H9 (cell line): ENCODE data around the gene MRPL9. TPM values are rescaled to one million over a fixed set of nuclear protein-coding genes. Genes with fewer than 3 reads are reported as not detected.
A peak's percentile ranks its signal among the peaks of the same experiment; 100 is the strongest.

ENCODE experiments used
- DNase-seq: peaks from one replicate; pipeline ENCODE4 v3.0.0-alpha.2; 2017
- H2AFZ ChIP-seq: one replicate; pipeline ENCODE4 v1.6.1; 2013; ENCODE audit warnings: mild to moderate bottlenecking, low read length, control low read depth, moderate library complexity
- H2AK5ac ChIP-seq: 2 replicates; pipeline ENCODE4 v1.6.1; 2013; ENCODE audit warnings: low read length, control low read depth, mixed read lengths; ENCODE audit not compliant: insufficient read length
- H2BK120ac ChIP-seq: one replicate; pipeline ENCODE4 v1.6.1; 2013; ENCODE audit warnings: low read depth, mild to moderate bottlenecking, low read length, control low read depth, inconsistent platforms; ENCODE audit not compliant: poor library complexity, severe bottlenecking
- H2BK12ac ChIP-seq: 2 replicates; pipeline ENCODE4 v1.6.1; 2013; ENCODE audit warnings: low read length, control low read depth, mixed read lengths, low read depth; ENCODE audit not compliant: insufficient read length
- H2BK15ac ChIP-seq: 2 replicates; pipeline ENCODE4 v1.6.1; 2013; ENCODE audit warnings: low read depth, low read length, control low read depth
- H2BK20ac ChIP-seq: one replicate; pipeline ENCODE4 v1.6.1; 2013; ENCODE audit warnings: low read depth, mild to moderate bottlenecking, low read length, control low read depth, inconsistent platforms; ENCODE audit not compliant: poor library complexity, severe bottlenecking
- H2BK5ac ChIP-seq: 2 replicates; pipeline ENCODE4 v1.6.1; 2013; ENCODE audit warnings: low read length, control low read depth, mixed read lengths; ENCODE audit not compliant: insufficient read length
- H3K14ac ChIP-seq: 2 replicates; pipeline ENCODE4 v1.6.1; 2013; ENCODE audit warnings: low read length, control low read depth; ENCODE audit not compliant: insufficient read depth
- H3K18ac ChIP-seq: 2 replicates; pipeline ENCODE4 v1.6.1; 2013; ENCODE audit warnings: low read depth, mild to moderate bottlenecking, mixed read lengths, low read length, control low read depth; ENCODE audit not compliant: insufficient read length
- H3K23ac ChIP-seq: 2 replicates; pipeline ENCODE4 v1.6.1; 2013; ENCODE audit warnings: low read length, control low read depth, mixed read lengths, low read depth; ENCODE audit not compliant: insufficient read length
- H3K23me2 ChIP-seq: 2 replicates; pipeline ENCODE4 v1.6.1; 2013; ENCODE audit warnings: low read depth, mild to moderate bottlenecking, mixed read lengths, low read length, control low read depth; ENCODE audit not compliant: insufficient read length, poor library complexity, severe bottlenecking
- H3K27ac ChIP-seq: 2 replicates; pipeline ENCODE4 v1.5.1; 2013; ENCODE audit warnings: low read length, control low read depth, mixed read lengths, low read depth; ENCODE audit not compliant: insufficient read length
- H3K27me3 ChIP-seq: 2 replicates; pipeline ENCODE4 v1.6.1; 2013; ENCODE audit warnings: low read length, control low read depth, inconsistent platforms; ENCODE audit not compliant: insufficient read depth
- H3K4ac ChIP-seq: 2 replicates; pipeline ENCODE4 v1.6.1; 2013; ENCODE audit warnings: low read depth, mild to moderate bottlenecking, control low read depth, inconsistent platforms, low read length, moderate library complexity
- H3K4me1 ChIP-seq: 2 replicates; pipeline ENCODE4 v1.6.1; 2013; ENCODE audit warnings: low read length, control low read depth, inconsistent platforms; ENCODE audit not compliant: insufficient read depth
- H3K4me2 ChIP-seq: 2 replicates; pipeline ENCODE4 v1.6.1; 2013; ENCODE audit warnings: low read length, control low read depth, mixed read lengths; ENCODE audit not compliant: insufficient read length, insufficient read depth
- H3K56ac ChIP-seq: 2 replicates; pipeline ENCODE4 v1.6.1; 2013; ENCODE audit warnings: low read depth, mild to moderate bottlenecking, mixed read lengths, low read length, control low read depth; ENCODE audit not compliant: insufficient read length
- H3K79me1 ChIP-seq: 2 replicates; pipeline ENCODE4 v1.6.1; 2013; ENCODE audit warnings: low read depth, mild to moderate bottlenecking, moderate library complexity, low read length, control low read depth, inconsistent platforms; ENCODE audit not compliant: insufficient read depth, poor library complexity, severe bottlenecking
- H3K79me2 ChIP-seq: 2 replicates; pipeline ENCODE4 v1.6.1; 2013; ENCODE audit warnings: low read length, control low read depth, inconsistent platforms; ENCODE audit not compliant: insufficient read depth
- H3K9ac ChIP-seq: 2 replicates; pipeline ENCODE4 v1.6.1; 2013; ENCODE audit warnings: low read length, control low read depth, mixed read lengths; ENCODE audit not compliant: insufficient read length; ENCODE audit errors: extremely low read depth
- H3K9me3 ChIP-seq: one replicate; pipeline ENCODE4 v1.6.1; 2013; ENCODE audit warnings: low read depth, low read length, inconsistent platforms; ENCODE audit not compliant: control insufficient read depth
- H3T11ph ChIP-seq: one replicate; pipeline ENCODE4 v1.6.1; 2013; ENCODE audit warnings: mild to moderate bottlenecking, low read length, control low read depth, inconsistent platforms
- H4K20me1 ChIP-seq: one replicate; pipeline ENCODE4 v1.6.1; 2013; ENCODE audit not compliant: control insufficient read depth, insufficient read length, insufficient read depth
- H4K5ac ChIP-seq: 2 replicates; pipeline ENCODE4 v1.6.1; 2013; ENCODE audit warnings: low read depth, mild to moderate bottlenecking, mixed read lengths, low read length, control low read depth; ENCODE audit not compliant: insufficient read length
- H4K8ac ChIP-seq: replicated peaks from 2 replicates; pipeline ENCODE4 v1.6.1; 2013; ENCODE audit warnings: low read length, control low read depth, mixed read lengths, low read depth; ENCODE audit not compliant: insufficient read length
- H4K91ac ChIP-seq: 2 replicates; pipeline ENCODE4 v1.6.1; 2013; ENCODE audit warnings: low read depth, mild to moderate bottlenecking, moderate library complexity, mixed read lengths, low read length, control low read depth; ENCODE audit not compliant: insufficient read length
- H3K27ac Mint-ChIP-seq, 3 experiments: 2 replicates in 2 of 3; 3 replicates in 1 of 3; pipeline ENCODE4 v1.8.0; 2020 to 2021; ENCODE audit warnings: mixed read lengths in 3 of 3, mild to moderate bottlenecking in 1 of 3, moderate library complexity in 1 of 3
- H3K27me3 Mint-ChIP-seq: 2 replicates; pipeline ENCODE4 v1.8.0; 2021; ENCODE audit warnings: low read depth, mild to moderate bottlenecking, moderate library complexity, mixed read lengths
- H3K36me3 Mint-ChIP-seq, 3 experiments: 2 replicates in 2 of 3; 3 replicates in 1 of 3; pipeline ENCODE4 v1.8.0; 2020 to 2021; ENCODE audit warnings: low read depth in 3 of 3, mixed read lengths in 3 of 3; ENCODE audit not compliant: insufficient read depth in 1 of 3
- H3K4me1 Mint-ChIP-seq, 2 experiments: 2 replicates each; pipeline ENCODE4 v1.8.0; 2020; ENCODE audit warnings: mixed read lengths in 2 of 2
- H3K4me3 Mint-ChIP-seq, 2 experiments: 2 replicates in 1 of 2; 3 replicates in 1 of 2; pipeline ENCODE4 v1.8.0; 2020 to 2021; ENCODE audit warnings: mild to moderate bottlenecking in 2 of 2, mixed read lengths in 2 of 2, moderate library complexity in 1 of 2
- H3K9me3 Mint-ChIP-seq, 2 experiments: 2 replicates in 1 of 2; 3 replicates in 1 of 2; pipeline ENCODE4 v1.8.0; 2020; ENCODE audit warnings: mild to moderate bottlenecking in 2 of 2, mixed read lengths in 2 of 2, moderate library complexity in 1 of 2
- CTCF ChIP-seq: fragments of 200-600 bp; sonication (generic); conservative IDR thresholded peaks from 3 replicates; pipeline ENCODE4 v1.8.0; 2021; ENCODE audit warnings: antibody characterized with exemption, mild to moderate bottlenecking
- WGBS: extraction: QIAGEN DNeasy Blood & Tissue Kit; methylation state at CpG from one replicate; pipeline ENCODE4 v1.1.7; 2013; ENCODE audit warnings: missing lambda C conversion rate, low lambda C conversion rate, mixed read lengths; ENCODE audit not compliant: insufficient read length; ENCODE audit errors: extremely low coverage; 5-methylcytosine and 5-hydroxymethylcytosine counted together
- total RNA-seq: library from RNA; stranded (reverse); gene quantifications from 2 replicates; pipeline ENCODE4 v1.2.1, GENCODE V29; 2021

MRPL9 gene
- total RNA-seq, 1 experiment from 2014 or later: 102 TPM

- Histone ChIP-seq H2BK15ac (no peak within 1 kb of the TSS), H2BK20ac (no peak within 1 kb of the TSS), H3K27ac (no peak within 1 kb of the TSS), H4K8ac (no peak within 1 kb of the TSS), H3K23me2 (peaks cover 21% of the 10 kb centered on the region), H4K20me1 (no peaks in the 10 kb centered on the region), H2BK5ac (no peak within 1 kb of the TSS), H3K9me3 (no peaks in the 10 kb centered on the region), H3T11ph (no peak within 1 kb of the TSS), H3K9ac (no peak within 1 kb of the TSS), H2AK5ac (no peak within 1 kb of the TSS), H3K79me2 (no peaks in the 10 kb centered on the region), H2BK120ac (no peak within 1 kb of the TSS), H3K14ac (no peak within 1 kb of the TSS; the same call in 1 of the 2 replicates), H3K4me1 (0 out of 2 replicates have a peak, but pooled peaks cover 6% of the 10 kb centered on the region), H4K91ac (no peak within 1 kb of the TSS), H4K5ac (no peak within 1 kb of the TSS), H3K27me3 (peaks cover 17% of the 10 kb centered on the region; the same call in 1 of the 2 replicates), H2AFZ (no peak within 1 kb of the TSS), H3K18ac (peak within 1 kb of the TSS; percentile 96), H3K56ac (no peak within 1 kb of the TSS), H3K4ac (no peak within 1 kb of the TSS), H3K79me1 (no peaks in the 10 kb centered on the region), H3K23ac (no peak within 1 kb of the TSS), H2BK12ac (no peak within 1 kb of the TSS), H3K4me2 (peak within 1 kb of the TSS; percentile 80)
- Mint-ChIP-seq H3K4me3 (peak within 1 kb of the TSS; percentile 62 to 82), H3K27ac (peak within 1 kb of the TSS; percentile 97 to 100 (median 97)), H3K9me3 (no peaks in the 10 kb centered on the region), H3K36me3 (no peaks in the 10 kb centered on the region), H3K27me3 (peaks cover 56% of the 10 kb centered on the region), H3K4me1 (peaks cover 53 to 56% of the 10 kb centered on the region in 2 experiments)
- WGBS: no CpG with 5 or more reads among the region's 27 CpGs
- DNase-seq: peak; percentile 76
- no peak for TF ChIP-seq CTCF
Observed at GRCh38 chr1:151716771-151717631, 46.3 kb downstream of the MRPL9 start, which contains the start of gene CELF3. Gene CELF3, minus strand, starts transcription at chr1:151716803. Its CDS starts 783 bp downstream, at chr1:151716020.
